IMR-90 (cell line): Measurements from ENCODE around the gene FAF1. TPM values are rescaled to one million over a fixed set of nuclear protein-coding genes. Genes with fewer than 3 reads are reported as not detected.
"Not testable (repeated sequence)": the region's sequence is repeated elsewhere in the genome, so short reads cannot be mapped to it uniquely, and the experiment has no call there.

Experiments used
- ATAC-seq: fragments of 200-7000 bp; cut with Tn5 transposase; 2 replicates; pipeline ENCODE4 v1.9.1; 2020; ENCODE audit warnings: low read depth, mild to moderate bottlenecking, moderate library complexity
- BruUV-seq: library from RNA; stranded (reverse); fragments of 400-500 nt; replicated peaks from 2 replicates; lab custom pipeline; 2021; lab: Mats Ljungman, UMichigan
- CTCF ChIA-PET: fragments of 300-600 bp; formaldehyde crosslinking; extraction: SDS; loops from one replicate; lab custom pipeline; 2021; ENCODE audit warnings: antibody characterized with exemption; lab: Yijun Ruan, JAX
- POLR2A ChIA-PET: fragments of 300-600 bp; sonication (Branson Sonifier 250); formaldehyde crosslinking; loops from one replicate; lab custom pipeline; 2022; ENCODE audit warnings: antibody characterized with exemption; ENCODE audit not compliant: unreplicated experiment; lab: Charles Lee
- DNase-seq: peaks from one replicate; pipeline ENCODE4 v3.0.0; 2013
- H2AFZ ChIP-seq: replicated peaks from 2 replicates; pipeline ENCODE3; 2013; ENCODE audit warnings: low read length, mild to moderate bottlenecking; ENCODE audit not compliant: poor library complexity
- H2AK5ac ChIP-seq: 2 replicates; pipeline ENCODE4 v1.6.1; 2013; ENCODE audit warnings: low read depth, low read length, inconsistent platforms
- H2AK9ac ChIP-seq: replicated peaks from 2 replicates; pipeline ENCODE3; 2013; ENCODE audit warnings: mild to moderate bottlenecking, low read depth, low read length, moderate library complexity; ENCODE audit not compliant: poor library complexity
- H2BK120ac ChIP-seq: 2 replicates; pipeline ENCODE4 v1.6.1; 2013; ENCODE audit warnings: low read depth, low read length, inconsistent platforms
- H2BK15ac ChIP-seq: 3 replicates; pipeline ENCODE4 v1.6.1; 2013; ENCODE audit warnings: low read depth, low read length, inconsistent platforms
- H2BK20ac ChIP-seq: 2 replicates; pipeline ENCODE4 v1.6.1; 2013; ENCODE audit warnings: low read depth, mild to moderate bottlenecking, inconsistent platforms, low read length, moderate library complexity
- H2BK5ac ChIP-seq: 2 replicates; pipeline ENCODE4 v1.6.1; 2013; ENCODE audit warnings: mild to moderate bottlenecking, low read depth, low read length, inconsistent platforms; ENCODE audit not compliant: poor library complexity, severe bottlenecking
- H3K14ac ChIP-seq: replicated peaks from 2 replicates; pipeline ENCODE4 v1.6.1; 2013; ENCODE audit warnings: low read depth, low read length, inconsistent platforms
- H3K18ac ChIP-seq: 2 replicates; pipeline ENCODE4 v1.6.1; 2013; ENCODE audit warnings: low read depth, low read length, control low read depth
- H3K23ac ChIP-seq: 2 replicates; pipeline ENCODE4 v1.6.1; 2013; ENCODE audit warnings: low read depth, low read length, inconsistent platforms
- H3K27ac ChIP-seq: 2 replicates; pipeline ENCODE4 v1.5.1; 2013; ENCODE audit warnings: mild to moderate bottlenecking, control low read depth, low read length; ENCODE audit not compliant: insufficient read depth
- H3K27me3 ChIP-seq: 2 replicates; pipeline ENCODE4 v1.6.1; 2013; ENCODE audit warnings: low read length; ENCODE audit not compliant: control insufficient read depth, insufficient read depth
- H3K36me3 ChIP-seq: 2 replicates; pipeline ENCODE4 v1.6.1; 2013; ENCODE audit warnings: low read length, mixed read lengths; ENCODE audit not compliant: control insufficient read depth, insufficient read depth
- H3K4ac ChIP-seq: 2 replicates; pipeline ENCODE4 v1.6.1; 2013; ENCODE audit warnings: low read depth, low read length, inconsistent platforms
- H3K4me1 ChIP-seq: 2 replicates; pipeline ENCODE4 v1.6.1; 2013; ENCODE audit warnings: low read length, mixed read lengths; ENCODE audit not compliant: control insufficient read depth, insufficient read depth
- H3K4me2 ChIP-seq: 2 replicates; pipeline ENCODE4 v1.6.1; 2013; ENCODE audit warnings: low read depth, mild to moderate bottlenecking, control low read depth, low read length, moderate library complexity
- H3K4me3 ChIP-seq: 2 replicates; pipeline ENCODE4 v1.5.1; 2013; ENCODE audit warnings: low read depth, mild to moderate bottlenecking, control low read depth, low read length, moderate library complexity; ENCODE audit not compliant: insufficient read depth
- H3K56ac ChIP-seq: 2 replicates; pipeline ENCODE4 v1.6.1; 2013; ENCODE audit warnings: low read length, inconsistent platforms; ENCODE audit not compliant: insufficient read depth; ENCODE audit errors: extremely low read depth
- H3K79me1 ChIP-seq, 2 experiments: 2 replicates each; pipeline ENCODE4 v1.6.1; 2013; ENCODE audit warnings: low read length in 2 of 2, inconsistent platforms in 1 of 2, low read depth in 1 of 2
- H3K9ac ChIP-seq: 2 replicates; pipeline ENCODE4 v1.6.1; 2013; ENCODE audit warnings: low read depth, low read length, control low read depth
- H3K9me1 ChIP-seq: 2 replicates; pipeline ENCODE4 v1.6.1; 2013; ENCODE audit warnings: low read length, inconsistent platforms; ENCODE audit not compliant: insufficient read depth
- H3K9me3 ChIP-seq: 2 replicates; pipeline ENCODE4 v1.6.1; 2013; ENCODE audit warnings: low read length; ENCODE audit not compliant: control insufficient read depth, insufficient read depth
- H4K20me1 ChIP-seq: 2 replicates; pipeline ENCODE4 v1.6.1; 2013; ENCODE audit warnings: low read length, inconsistent platforms; ENCODE audit not compliant: insufficient read depth
- H4K5ac ChIP-seq: 2 replicates; pipeline ENCODE4 v1.6.1; 2013; ENCODE audit warnings: mild to moderate bottlenecking, low read depth, low read length, control low read depth
- H4K8ac ChIP-seq, 2 experiments: 2 replicates each; pipeline ENCODE4 v1.6.1; 2013; ENCODE audit warnings: low read depth in 2 of 2, low read length in 2 of 2, control low read depth in 1 of 2, inconsistent platforms in 1 of 2
- H4K91ac ChIP-seq: 2 replicates; pipeline ENCODE4 v1.6.1; 2013; ENCODE audit warnings: low read depth, low read length, inconsistent platforms; ENCODE audit not compliant: insufficient read depth
- WGBS, 2 experiments: methylation state at CpG; one replicate each; pipeline versions ENCODE4 v1.1.5 to v1.1.7; 2013; ENCODE audit warnings: missing lambda C conversion rate in 2 of 2; ENCODE audit not compliant: insufficient read length in 1 of 2; ENCODE audit errors: extremely low coverage in 2 of 2; 5-methylcytosine and 5-hydroxymethylcytosine counted together
- dilution Hi-C: fragments of 300-500 bp; cut with HindIII; formaldehyde crosslinking; loops from one replicate; pipeline ENCODE4 v1.14.3; 2018; ENCODE audit warnings: low sequenced_read_pairs; ENCODE audit not compliant: unreplicated experiment
- in situ Hi-C: fragments of 300-500 bp; cut with MboI; formaldehyde crosslinking; loops from 3 replicates; pipeline ENCODE4 v1.14.3; 2019; ENCODE audit warnings: low sequenced_read_pairs, inconsistent platforms, mixed read lengths
- intact Hi-C: fragments of 100-400 bp; cut with micrococcal nuclease; formaldehyde crosslinking; loops from 2 replicates; pipeline ENCODE4 v1.10.0; 2022
- polyA plus RNA-seq, 3 experiments: library from polyadenylated mRNA; depleted of rRNA; stranded (reverse); fragments of >200 nt; gene quantifications; 2 replicates each; pipeline ENCODE4 v1.2.3, GENCODE V29; 2012; ENCODE audit warnings: low replicate concordance in 1 of 3
- total RNA-seq: library from RNA; depleted of rRNA; stranded (reverse); fragments of >200 nt; gene quantifications from 2 replicates; pipeline ENCODE4 v1.2.3, GENCODE V29; 2012

Gene FAF1
- total and polyA plus RNA-seq, 2 of the 4 experiments (the other 2 are of a cell fraction): 18.8 to 72.9 TPM

- WGBS, 2 experiments: 100% methylated on average over 5 of the region's 7 CpGs; no CpG with 5 or more reads in 1 of the 2 experiments
- H3K9ac ChIP-seq, H3K14ac ChIP-seq, H2BK20ac ChIP-seq, H2BK120ac ChIP-seq, H3K56ac ChIP-seq, H2BK5ac ChIP-seq, H3K18ac ChIP-seq, BruUV-seq, H2AFZ ChIP-seq, H3K36me3 ChIP-seq, H4K91ac ChIP-seq, ATAC-seq, DNase-seq, in situ Hi-C loops, H3K9me3 ChIP-seq, H4K20me1 ChIP-seq, H3K27ac ChIP-seq, H3K4me1 ChIP-seq, H3K4ac ChIP-seq, H3K9me1 ChIP-seq, H2AK9ac ChIP-seq, H3K4me3 ChIP-seq, H2BK15ac ChIP-seq, H3K23ac ChIP-seq, H3K27me3 ChIP-seq, CTCF ChIA-PET, H2AK5ac ChIP-seq, H3K4me2 ChIP-seq, POLR2A ChIA-PET, H3K79me1 ChIP-seq, intact Hi-C loops, dilution Hi-C loops, H4K5ac ChIP-seq, H4K8ac ChIP-seq: not testable (repeated sequence)
These were observed 243.6 kb downstream of the FAF1 start for GRCh38 chr1:50716455-50716854.
